NOMO-1 treated with DMSO at 0.1 percent for 48 hours (cell line): ENCODE results near the gene ZFP36.
A peak's percentile ranks its signal among the peaks of the same experiment; 100 is the strongest.

ENCODE experiments used
- DNase-seq: peaks from one replicate; lab custom pipeline; 2025; ENCODE audit not compliant: unreplicated experiment; lab: John Stamatoyannopoulos, UW

ZFP36 gene

GRCh38 chr19:39384839-39385568 is 21.6 kb upstream of the ZFP36 start:
- no peak for DNase-seq

GRCh38 chr19:39385629-39386411 is 20.8 kb upstream of the ZFP36 start:
- no peak for DNase-seq

- no peak for DNase-seq
Measured at GRCh38 chr19:39386557-39386956, 20.1 kb upstream of the ZFP36 start.

- no peak for DNase-seq
Measured at GRCh38 chr19:39388657-39389056, 18.0 kb upstream of the ZFP36 start.

DNA sequence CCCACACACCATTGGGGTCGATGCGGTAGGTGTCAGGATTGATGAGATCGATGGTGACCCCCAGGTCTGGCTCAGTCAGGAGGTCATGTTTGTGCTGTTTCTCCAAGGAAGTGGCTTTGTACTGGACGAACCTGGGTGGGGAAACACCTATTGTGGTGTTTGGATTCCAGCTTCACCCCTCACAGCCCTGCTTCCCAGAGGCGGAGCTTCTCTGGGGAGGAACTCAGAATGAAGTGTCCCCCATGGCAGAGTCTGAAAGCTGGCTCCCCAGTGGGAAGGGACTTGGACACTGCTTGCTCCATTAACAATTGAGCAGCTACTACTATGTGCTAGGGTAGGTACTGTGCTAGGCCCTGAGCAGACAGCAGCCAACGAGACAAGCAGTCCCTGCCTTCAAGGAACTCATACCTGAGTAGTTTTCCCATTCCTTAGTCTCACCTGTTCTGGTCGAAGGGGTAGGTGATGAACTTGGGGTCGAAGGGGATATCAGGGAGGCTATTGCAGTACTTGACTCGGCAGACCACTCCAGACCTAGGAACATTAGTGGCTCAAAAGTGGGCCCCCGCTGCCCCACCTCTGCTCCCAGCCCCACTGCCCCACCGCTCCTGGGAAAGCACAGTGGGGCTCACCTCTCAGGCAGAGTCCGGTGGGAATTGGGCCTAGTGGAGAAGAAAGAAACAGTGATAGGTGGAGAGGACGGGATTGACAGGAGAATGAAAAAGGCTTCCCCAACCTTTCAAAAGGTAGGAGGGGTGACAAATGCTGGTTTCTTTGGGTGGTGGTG is 16.8 kb upstream of the ZFP36 start:
- DNase-seq, result no peak

- no peak for DNase-seq
Measured at GRCh38 chr19:39390451-39390750, 16.2 kb upstream of the ZFP36 start.

DNA sequence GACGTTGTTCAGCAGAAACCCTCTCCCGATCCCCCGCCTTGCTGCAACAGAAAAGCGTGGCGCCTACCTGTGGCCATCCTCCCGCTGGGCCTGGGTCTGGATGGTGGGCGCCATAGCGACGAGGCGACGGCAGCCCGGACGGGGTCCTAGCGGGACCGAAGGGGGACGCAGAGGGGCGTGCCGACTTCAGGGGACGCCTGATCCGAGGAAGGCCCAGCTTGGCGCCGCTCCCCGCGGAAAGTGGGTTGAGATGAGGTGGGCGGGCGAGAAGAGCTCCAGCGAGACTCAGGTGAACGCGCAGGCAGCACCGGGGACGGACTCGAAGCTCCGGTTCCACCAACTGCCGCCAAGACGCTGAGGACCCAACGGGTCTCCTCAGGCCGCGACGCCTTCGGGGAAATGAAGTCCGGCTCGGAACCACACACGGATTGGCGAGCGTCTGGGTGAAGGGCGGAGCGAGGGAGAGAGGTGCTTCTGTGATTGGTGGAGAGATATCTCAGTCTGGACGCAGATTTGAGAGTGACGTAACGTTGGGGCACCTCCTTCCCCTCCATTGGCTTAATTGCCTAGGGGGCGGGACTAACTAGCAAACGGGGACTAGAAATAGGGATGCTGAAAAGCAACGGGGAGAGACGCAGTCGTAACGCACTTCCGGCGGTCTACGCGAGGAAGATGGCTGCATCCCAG is 15.8 kb upstream of the ZFP36 start, which contains the start of the genes MED29 and PAF1:
Gene MED29 (plus strand): TSS at position 628 of the 687 bp plus-strand sequence. CDS start 45 bp downstream, at position 673.
Gene PAF1 (minus strand): TSS at position 356 of the 687 bp plus-strand sequence. CDS start 242 bp downstream, at position 114.
- DNase-seq, result peak; percentile 100

DNA sequence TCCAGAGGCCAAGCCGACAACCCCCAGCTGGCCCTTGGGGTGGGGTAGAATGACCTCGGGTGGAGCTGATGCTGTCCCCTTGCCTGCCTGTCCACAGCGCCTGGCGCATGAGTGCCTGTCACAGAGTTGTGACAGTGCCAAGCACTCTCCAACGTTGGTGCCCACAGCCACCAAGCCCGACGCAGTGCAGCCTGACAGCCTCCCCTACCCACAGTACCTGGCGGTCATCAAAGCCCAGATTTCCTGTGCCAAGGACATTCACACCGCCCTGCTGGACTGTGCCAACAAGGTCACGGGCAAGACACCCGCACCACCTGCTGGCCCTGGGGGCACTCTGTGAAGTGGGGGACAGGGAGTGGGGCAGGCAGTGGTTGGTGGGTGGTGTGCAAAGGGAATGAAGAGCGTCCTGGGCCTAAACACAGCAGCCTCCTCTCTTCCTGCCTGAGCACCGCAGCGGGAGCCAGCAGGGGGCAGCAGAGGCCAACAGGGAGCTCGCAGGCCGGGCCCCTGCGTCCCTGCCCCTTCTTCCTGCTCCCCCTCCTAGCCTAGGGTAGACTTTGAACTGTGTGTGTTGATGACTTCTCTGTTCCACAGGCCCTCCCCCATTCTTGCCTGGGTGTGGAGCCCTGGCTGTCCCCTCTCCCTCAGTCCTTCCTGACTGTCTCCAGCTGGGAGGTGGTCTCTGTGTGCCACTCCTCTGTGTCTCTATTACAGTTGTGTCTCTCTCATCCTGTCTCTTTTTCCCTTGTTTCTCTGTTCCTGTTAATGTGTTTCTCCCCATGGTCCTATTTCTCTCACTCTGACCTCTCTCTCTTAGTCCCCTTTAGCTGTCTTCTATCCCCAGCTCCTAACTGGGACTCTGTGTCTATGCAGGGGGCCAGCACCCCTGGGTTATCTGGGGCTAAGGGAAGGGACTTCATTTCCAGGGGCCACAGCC is 9.0 kb upstream of the ZFP36 start:
- DNase-seq, result peak; percentile 92

DNA sequence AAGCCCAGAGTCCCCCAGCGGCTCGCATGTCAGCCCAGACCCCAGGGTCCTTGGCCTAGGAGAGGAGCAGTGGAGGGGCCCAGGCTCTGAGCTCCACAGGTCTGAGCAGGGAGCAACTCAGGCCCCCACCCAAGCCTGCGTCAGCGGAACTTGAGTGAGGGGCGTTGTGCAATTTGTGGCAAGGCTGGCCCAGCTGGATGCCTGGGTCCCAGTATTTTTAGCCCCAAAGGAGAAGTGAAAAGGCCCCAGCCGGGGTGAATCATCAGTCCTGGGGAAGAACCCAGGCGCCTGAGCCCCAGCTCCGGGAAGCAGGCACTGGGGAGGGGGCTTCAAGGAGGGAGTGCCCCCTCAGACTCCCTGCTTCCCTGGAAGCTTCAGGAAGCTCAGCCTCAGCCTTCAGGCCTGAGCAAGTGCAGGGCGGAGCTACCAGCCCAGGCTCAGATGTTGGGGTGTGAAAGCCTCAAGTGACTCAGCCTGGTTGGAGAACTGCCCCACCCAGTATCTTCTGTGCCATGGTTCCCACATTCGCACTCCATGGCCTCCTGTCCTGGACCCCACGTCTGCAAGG is 8.3 kb upstream of the ZFP36 start:
- peak; percentile 93 for DNase-seq

GRCh38 chr19:39399668-39400050 is 7.0 kb upstream of the ZFP36 start:
- DNase-seq, result no peak

DNA sequence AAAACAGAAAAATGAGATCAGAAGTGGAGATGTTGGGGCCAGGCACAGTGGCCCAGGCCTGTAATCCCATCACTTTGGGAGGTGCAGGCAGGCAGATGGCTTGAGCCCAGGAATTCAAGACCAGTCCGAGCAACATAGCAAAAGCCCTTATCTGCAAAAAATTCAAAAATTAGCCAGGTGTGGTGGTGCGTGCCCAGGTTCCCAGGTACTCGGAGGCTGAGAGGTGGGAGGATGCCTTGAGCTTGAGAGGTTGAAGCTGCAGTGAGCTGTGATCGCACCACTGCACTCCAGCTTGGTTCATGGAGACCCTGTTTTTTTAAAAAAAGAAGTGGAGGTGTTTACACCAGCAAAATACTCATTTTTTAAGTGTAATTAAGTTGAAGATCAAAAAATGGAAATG is 6.6 kb upstream of the ZFP36 start:
- DNase-seq, result no peak

- DNase-seq, result no peak
Measured at GRCh38 chr19:39401070-39401548, 5.5 kb upstream of the ZFP36 start.

GRCh38 chr19:39401549-39402345 is 4.9 kb upstream of the ZFP36 start:
- DNase-seq, result peak; percentile 7

GRCh38 chr19:39402346-39403300 is 4.0 kb upstream of the ZFP36 start:
- peak; percentile 85 for DNase-seq

DNA sequence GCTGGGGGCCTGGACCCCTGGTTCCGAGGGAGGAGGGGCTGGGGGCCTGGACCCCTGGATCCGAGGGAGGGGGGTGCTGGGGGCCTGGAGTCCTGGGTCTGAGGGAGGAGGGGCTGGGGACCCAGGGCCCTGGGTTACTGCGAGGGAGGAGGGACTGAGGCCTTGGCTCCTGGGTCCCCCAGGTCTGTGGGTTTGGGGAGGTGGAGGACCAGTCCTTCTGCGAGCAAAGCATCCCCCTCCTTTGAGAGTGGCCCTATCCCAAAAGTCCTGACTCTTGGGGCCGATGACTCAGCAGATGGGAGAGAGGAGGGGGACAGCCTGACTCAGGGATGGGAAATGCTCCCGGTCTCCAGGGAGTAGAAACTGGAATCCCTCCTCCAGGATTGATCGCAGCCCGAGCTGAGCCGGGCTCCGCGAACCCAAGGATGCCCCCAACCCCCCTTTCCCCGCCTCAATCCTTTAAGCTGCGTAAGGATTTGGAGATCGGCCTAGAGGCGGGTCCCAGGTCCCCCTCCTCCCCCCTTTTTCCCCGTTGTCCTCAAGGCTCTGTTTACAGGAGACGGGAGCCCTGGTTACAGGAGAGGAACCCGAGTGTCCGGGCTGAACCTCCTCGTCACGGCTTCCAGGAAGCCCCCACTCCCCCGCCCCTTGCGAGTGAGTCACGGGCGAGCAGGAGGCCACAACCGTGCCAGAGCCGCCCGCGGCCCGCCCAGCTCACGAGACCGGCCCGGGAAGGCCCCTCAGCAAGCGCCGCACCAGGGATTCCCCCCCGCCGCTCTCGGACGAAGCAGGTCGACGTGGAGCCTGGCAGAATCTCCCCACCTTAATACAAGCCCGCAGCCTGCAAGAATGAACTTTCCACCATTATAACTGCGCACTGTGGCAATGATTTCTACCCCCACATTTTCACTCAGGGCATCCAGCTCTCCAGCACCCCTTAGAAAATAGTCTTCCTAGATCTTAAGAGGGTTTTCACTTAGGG is 3.0 kb upstream of the ZFP36 start:
- peak; percentile 93 for DNase-seq

- DNase-seq, result no peak
Measured at GRCh38 chr19:39405261-39405957, 1.2 kb upstream of the ZFP36 start.
